ENCODE measurements around the gene LRRC36. TPM values are rescaled to one million over a fixed set of nuclear protein-coding genes. Genes with fewer than 3 reads are reported as not detected.

The LRRC36 gene
- total RNA-seq, 1 donor from 2014 or later, result not detected

- intact Hi-C loops (cut with DNase I), result loop anchor here (5.0 kb wide), 1 partner anchor 135 kb away; no protein-coding TSS in a partner anchor
These were observed 70.6 kb downstream of the LRRC36 start for GRCh38 chr16:67397036-67397801.

GRCh38 chr16:67397812-67398545 lies 71.4 kb downstream of the LRRC36 start:
- peak; percentile 75 for DNase-seq (ENCODE audit: low spot score)
- intact Hi-C loops (cut with DNase I), result loop anchor here (5.0 kb wide), 1 partner anchor 136 kb away; no protein-coding TSS in a partner anchor

More at GRCh38 chr16:67397036-67397801, 70.6 kb downstream of the LRRC36 start:
- peak; percentile 79 for DNase-seq (ENCODE audit: low spot score)

GRCh38 chr16:67398546-67399217 lies 72.1 kb downstream of the LRRC36 start:
- DNase-seq (ENCODE audit: low spot score), result peak; percentile 69
- intact Hi-C loops (cut with DNase I), result loop anchor here (5.0 kb wide), 1 partner anchor 136 kb away; no protein-coding TSS in a partner anchor

- intact Hi-C loops (cut with DNase I), result loop anchor here (5.0 kb wide), 1 partner anchor 137 kb away; no protein-coding TSS in a partner anchor
- peak; percentile 75 for DNase-seq (ENCODE audit: low spot score)
These were observed 72.7 kb downstream of the LRRC36 start for GRCh38 chr16:67399218-67399733.

GRCh38 chr16:67399749-67400704 lies 73.4 kb downstream of the LRRC36 start:
- intact Hi-C loops (cut with DNase I), result loop anchor here (5.0 kb wide), 1 partner anchor 138 kb away; no protein-coding TSS in a partner anchor
- DNase-seq (ENCODE audit: low spot score), result peak; percentile 58

GRCh38 chr16:67400901-67401300 lies 74.3 kb downstream of the LRRC36 start:
- intact Hi-C loops (cut with DNase I), result no loop called here
- no peak for DNase-seq (ENCODE audit: low spot score)

GRCh38 chr16:67403976-67404555 lies 77.5 kb downstream of the LRRC36 start:
- intact Hi-C loops (cut with DNase I), result no loop called here

GRCh38 chr16:67404740-67405226 lies 78.2 kb downstream of the LRRC36 start:
- intact Hi-C loops (cut with DNase I), result no loop called here
- no peak for DNase-seq (ENCODE audit: low spot score)

More at GRCh38 chr16:67403976-67404555, 77.5 kb downstream of the LRRC36 start:
- no peak for DNase-seq (ENCODE audit: low spot score)

GRCh38 chr16:67405336-67405735 lies 78.7 kb downstream of the LRRC36 start:
- intact Hi-C loops (cut with DNase I), result no loop called here

GRCh38 chr16:67406111-67406971 lies 79.7 kb downstream of the LRRC36 start:
- DNase-seq (ENCODE audit: low spot score), result no peak
- intact Hi-C loops (cut with DNase I), result no loop called here

More at GRCh38 chr16:67405336-67405735, 78.7 kb downstream of the LRRC36 start:
- no peak for DNase-seq (ENCODE audit: low spot score)

GRCh38 chr16:67407176-67407787 lies 80.7 kb downstream of the LRRC36 start:
- intact Hi-C loops (cut with DNase I), result no loop called here

GRCh38 chr16:67407788-67408452 lies 81.3 kb downstream of the LRRC36 start:
- no peak for DNase-seq (ENCODE audit: low spot score)
- intact Hi-C loops (cut with DNase I), result no loop called here

More at GRCh38 chr16:67407176-67407787, 80.7 kb downstream of the LRRC36 start:
- DNase-seq (ENCODE audit: low spot score), result no peak

GRCh38 chr16:67409631-67410030 lies 83.0 kb downstream of the LRRC36 start:
- no peak for DNase-seq (ENCODE audit: low spot score)
- intact Hi-C loops (cut with DNase I), result no loop called here

GRCh38 chr16:67411339-67411738 lies 84.7 kb downstream of the LRRC36 start:
- DNase-seq (ENCODE audit: low spot score), result no peak
- intact Hi-C loops (cut with DNase I), result no loop called here

- intact Hi-C loops (cut with DNase I), result no loop called here
- no peak for DNase-seq (ENCODE audit: low spot score)
These were observed 85.7 kb downstream of the LRRC36 start for GRCh38 chr16:67412294-67412693.

Measured in cardiac septum (tissue), 1 donor.